H1 (cell line): Measurements from ENCODE around the gene PLEKHH3. TPM values are rescaled to one million over a fixed set of nuclear protein-coding genes. Genes with fewer than 3 reads are reported as not detected.

ENCODE experiments used
- CTCF ChIA-PET: fragments of 300-600 bp; sonication (Branson Sonifier 250); formaldehyde crosslinking; loops from one replicate; lab custom pipeline; 2021; ENCODE audit not compliant: partially characterized antibody; lab: Charles Lee
- POLR2A ChIA-PET: fragments of 300-600 bp; sonication (Branson Sonifier 250); formaldehyde crosslinking; loops from one replicate; lab custom pipeline; 2021; ENCODE audit warnings: inconsistent platforms; ENCODE audit not compliant: partially characterized antibody; lab: Charles Lee
- DNase-seq, 2 experiments: peaks; one replicate each; pipeline versions ENCODE4 v3.0.0 to v3.0.0-alpha.2; 2010 to 2022; ENCODE audit warnings: low spot score in 2 of 2, low read depth in 1 of 2, mixed read lengths in 1 of 2
- FAIRE-seq: peaks from 2 replicates; lab custom pipeline; 2011; peaks lifted over from hg19 to GRCh38; lab: Jason Lieb, UNC
- H2AFZ ChIP-seq: 2 replicates; pipeline ENCODE4 v1.8.1; 2012; ENCODE audit warnings: low read length, inconsistent platforms
- H2AK5ac ChIP-seq: 2 replicates; pipeline ENCODE4 v1.6.1; 2013; ENCODE audit warnings: low read depth, low read length
- H2BK120ac ChIP-seq: replicated peaks from 2 replicates; pipeline ENCODE3; 2013; ENCODE audit warnings: low read depth, low read length, inconsistent platforms
- H2BK12ac ChIP-seq: 2 replicates; pipeline ENCODE4 v1.6.1; 2013; ENCODE audit warnings: low read depth, low read length
- H2BK15ac ChIP-seq: 2 replicates; pipeline ENCODE4 v1.6.1; 2013; ENCODE audit warnings: low read length
- H2BK20ac ChIP-seq: 2 replicates; pipeline ENCODE4 v1.6.1; 2013; ENCODE audit warnings: low read length
- H2BK5ac ChIP-seq: 2 replicates; pipeline ENCODE4 v1.6.1; 2013; ENCODE audit warnings: low read depth, low read length
- H3K14ac ChIP-seq: 2 replicates; pipeline ENCODE4 v1.6.1; 2013; ENCODE audit warnings: inconsistent platforms; ENCODE audit not compliant: insufficient read length
- H3K18ac ChIP-seq: 2 replicates; pipeline ENCODE4 v1.6.1; 2013; ENCODE audit warnings: low read length; ENCODE audit errors: extremely low read depth
- H3K23ac ChIP-seq: 2 replicates; pipeline ENCODE4 v1.6.1; 2013; ENCODE audit warnings: inconsistent platforms; ENCODE audit not compliant: insufficient read length
- H3K23me2 ChIP-seq: 2 replicates; pipeline ENCODE4 v1.6.1; 2013; ENCODE audit warnings: low read depth, low read length
- H3K27ac ChIP-seq: 2 replicates; pipeline ENCODE4 v1.6.1; 2011; ENCODE audit warnings: low read depth, low read length, inconsistent platforms
- H3K27me3 ChIP-seq, 4 experiments: replicated peaks in 1 of 4; 1 replicate in 1 of 4; 2 replicates in 3 of 4; pipeline versions ENCODE4 v1.6.1 to v1.8.1; 2011 to 2013; ENCODE audit warnings: low read length in 3 of 4, mild to moderate bottlenecking in 3 of 4, inconsistent platforms in 2 of 4, mixed read lengths in 2 of 4, moderate library complexity in 1 of 4; ENCODE audit not compliant: control insufficient read depth in 3 of 4, insufficient read depth in 3 of 4; ENCODE audit errors: extremely low read depth in 1 of 4
- H3K36me3 ChIP-seq, 4 experiments: 2 replicates each; pipeline versions ENCODE4 v1.6.1 to v1.8.1; 2011 to 2013; ENCODE audit warnings: mild to moderate bottlenecking in 4 of 4, low read length in 3 of 4, moderate library complexity in 2 of 4, control low read depth in 1 of 4, inconsistent platforms in 1 of 4; ENCODE audit not compliant: insufficient read depth in 4 of 4, control insufficient read depth in 2 of 4
- H3K4ac ChIP-seq: replicated peaks from 2 replicates; pipeline ENCODE3; 2013; ENCODE audit warnings: low read length, low read depth, mixed read lengths, inconsistent platforms; ENCODE audit not compliant: insufficient read length
- H3K4me1 ChIP-seq, 4 experiments: replicated peaks in 1 of 4; 1 replicate in 1 of 4; 2 replicates in 3 of 4; pipeline versions ENCODE4 v1.6.1 to v1.8.1; 2011 to 2013; ENCODE audit warnings: low read length in 3 of 4, inconsistent platforms in 2 of 4, mixed read lengths in 1 of 4; ENCODE audit not compliant: insufficient read depth in 4 of 4, control insufficient read depth in 3 of 4
- H3K4me2 ChIP-seq, 2 experiments: 2 replicates each; pipeline versions ENCODE4 v1.6.1 to v1.8.1; 2011 to 2013; ENCODE audit warnings: low read depth in 2 of 2, low read length in 2 of 2, control low read depth in 1 of 2, inconsistent platforms in 1 of 2, mild to moderate bottlenecking in 1 of 2; ENCODE audit not compliant: insufficient read depth in 1 of 2
- H3K4me3 ChIP-seq, 4 experiments: fragments of 200-600, 300-600 bp in 1 of 4; sonication (generic), shearing (Covaris generic), sonication (Bioruptor Twin) in 1 of 4; 2 replicates each; pipeline versions ENCODE4 v1.5.1 to v1.8.1; 2011 to 2016; ENCODE audit warnings: low read length in 4 of 4, low read depth in 3 of 4, control low read depth in 2 of 4, inconsistent platforms in 2 of 4, mild to moderate bottlenecking in 2 of 4, mixed read lengths in 1 of 4, moderate library complexity in 1 of 4; ENCODE audit not compliant: insufficient read depth in 2 of 4; ENCODE audit errors: extremely low read depth in 1 of 4
- H3K56ac ChIP-seq: replicated peaks from 2 replicates; pipeline ENCODE3; 2013; ENCODE audit warnings: low read depth, mild to moderate bottlenecking, mixed read lengths, low read length, inconsistent platforms; ENCODE audit not compliant: insufficient read length
- H3K79me1 ChIP-seq: 2 replicates; pipeline ENCODE4 v1.6.1; 2013; ENCODE audit warnings: low read depth, low read length, control low read depth
- H3K79me2 ChIP-seq, 2 experiments: 2 replicates each; pipeline versions ENCODE4 v1.6.1 to v1.8.1; 2012 to 2013; ENCODE audit warnings: low read length in 2 of 2, mild to moderate bottlenecking in 2 of 2, inconsistent platforms in 1 of 2; ENCODE audit not compliant: insufficient read depth in 2 of 2, control insufficient read depth in 1 of 2
- H3K9ac ChIP-seq, 4 experiments: replicated peaks in 1 of 4; 1 replicate in 1 of 4; 2 replicates in 3 of 4; pipeline versions ENCODE4 v1.6.1 to v1.8.1; 2011 to 2013; ENCODE audit warnings: low read depth in 3 of 4, low read length in 3 of 4, control low read depth in 2 of 4, mild to moderate bottlenecking in 2 of 4, moderate library complexity in 2 of 4, inconsistent platforms in 1 of 4; ENCODE audit errors: extremely low read depth in 1 of 4
- H3K9me3 ChIP-seq, 2 experiments: 2 replicates each; pipeline versions ENCODE4 v1.6.1 to v1.8.1; 2012 to 2013; ENCODE audit warnings: mild to moderate bottlenecking in 2 of 2, moderate library complexity in 2 of 2, control low read depth in 1 of 2, inconsistent platforms in 1 of 2, low read depth in 1 of 2, low read length in 1 of 2, mixed read lengths in 1 of 2; ENCODE audit not compliant: insufficient read depth in 2 of 2
- H4K20me1 ChIP-seq, 2 experiments: replicated peaks in 1 of 2; 2 replicates each; pipeline versions ENCODE3 to v1.8.1; 2011 to 2013; ENCODE audit warnings: inconsistent platforms in 2 of 2, low read length in 2 of 2, mild to moderate bottlenecking in 1 of 2; ENCODE audit not compliant: insufficient read depth in 2 of 2, control insufficient read depth in 1 of 2
- H4K5ac ChIP-seq: 2 replicates; pipeline ENCODE4 v1.6.1; 2013; ENCODE audit warnings: low read length, low read depth, mixed read lengths, inconsistent platforms; ENCODE audit not compliant: insufficient read length
- H4K8ac ChIP-seq: 2 replicates; pipeline ENCODE4 v1.8.0; 2013; ENCODE audit warnings: mild to moderate bottlenecking, moderate library complexity, low read length, inconsistent platforms; ENCODE audit not compliant: insufficient read depth; ENCODE audit errors: extremely low read depth
- H4K91ac ChIP-seq: replicated peaks from 2 replicates; pipeline ENCODE3; 2013; ENCODE audit warnings: low read length, mixed read lengths, inconsistent platforms; ENCODE audit not compliant: insufficient read length
- EP300 ChIP-seq, 2 experiments: IDR thresholded peaks; 1 replicate in 1 of 2; 2 replicates in 1 of 2; pipeline ENCODE4 v1.6.1; 2011 to 2012; ENCODE audit warnings: low read depth in 2 of 2, low read length in 2 of 2, mild to moderate bottlenecking in 2 of 2, borderline replicate concordance in 1 of 2, inconsistent platforms in 1 of 2, moderate library complexity in 1 of 2
- POLR2A ChIP-seq, 2 experiments: IDR thresholded peaks; 1 replicate in 1 of 2; 2 replicates in 1 of 2; pipeline ENCODE4 v1.6.1; 2011; ENCODE audit warnings: low read depth in 2 of 2, low read length in 2 of 2, mild to moderate bottlenecking in 2 of 2; ENCODE audit errors: control extremely low read depth in 1 of 2
- SP1 ChIP-seq: IDR thresholded peaks from 2 replicates; pipeline ENCODE4 v1.6.1; 2011; ENCODE audit warnings: low read depth, low read length
- WGBS, 2 experiments: shearing (Covaris generic) in 1 of 2; methylation state at CpG; one replicate each; pipeline versions ENCODE4 v1.1.6 to v1.1.7; 2013 to 2015; ENCODE audit warnings: low lambda C conversion rate in 2 of 2, mixed read lengths in 2 of 2, inconsistent platforms in 1 of 2, low coverage in 1 of 2, missing lambda C conversion rate in 1 of 2; ENCODE audit not compliant: insufficient replicate concordance in 2 of 2, insufficient coverage in 1 of 2, insufficient read length in 1 of 2; ENCODE audit errors: extremely low coverage in 1 of 2, missing lambda C conversion rate in 1 of 2; 5-methylcytosine and 5-hydroxymethylcytosine counted together
- polyA plus RNA-seq, 7 experiments: library from polyadenylated mRNA; depleted of rRNA in 3 of 7; stranded (reverse) in 5 of 7; unstranded in 2 of 7; fragments of >200 nt in 5 of 7; fragments of 200-250 nt in 2 of 7; gene quantifications; 1 replicate in 5 of 7; 2 replicates in 1 of 7; 4 replicates in 1 of 7; pipeline versions ENCODE4 v1.2.1 to v1.2.3, GENCODE V29; 2011 to 2013; ENCODE audit warnings: missing spikeins in 2 of 7, mixed read lengths in 2 of 7
- total RNA-seq: library from RNA; stranded (reverse); fragmentation: NEBNext Ultra II Directional; extraction: Animal tissue kit (Norgen Biotek cat#: 25700); gene quantifications from 2 replicates; pipeline ENCODE4 v1.2.1, GENCODE V29; 2021

Gene PLEKHH3
- total and polyA plus RNA-seq, 2 of the 8 experiments (the other 6 are each of a cell fraction or from before 2014, with no cell fraction given): 11.1 to 13.5 TPM

GRCh38 chr17:42684929-42685556, 8.2 kb upstream of the PLEKHH3 start:
- H3K14ac ChIP-seq: no peak overlapping the region
- no peak overlapping the region for H2AK5ac ChIP-seq
- no peak for FAIRE-seq
- peaks cover 0 to 17% (median 16%) of the 10 kb centered on the region in 4 experiments; a peak in 6 of 7 replicates for H3K4me1 ChIP-seq
- POLR2A ChIA-PET: interaction anchor here (0.8 to 1.3 kb wide), 2 partner anchors 9 to 149 kb away, joined by 3 to 4 read pairs; partner anchors contain the start of gene NAGLU
- no peak overlapping the region for H2BK12ac ChIP-seq
- CTCF ChIA-PET: interaction anchor here (0.7 to 3.4 kb wide), 4 partner anchors 11 to 107 kb away, joined by 3 to 15 read pairs (median 4); partner anchors contain the start of gene PSMC3IP
- peaks cover 0 to 4% (median 0%) of the 10 kb centered on the region in 4 experiments; a peak in 2 of 8 replicates for H3K36me3 ChIP-seq
- no peaks in the 10 kb centered on the region for H3K79me2 ChIP-seq
- no peak overlapping the region for H4K91ac ChIP-seq
- TF ChIP-seq POLR2A (IDR thresholded peaks at IDR 0.05; ENCODE audit: control extremely low read depth in 1 of 2, low read depth in 2 of 2, low read length in 2 of 2) (no peak), SP1 (no peak), EP300 (IDR thresholded peaks at IDR 0.05; ENCODE audit: borderline replicate concordance in 1 of 2, low read depth in 2 of 2, low read length in 2 of 2) (no peak)
- TF ChIP-seq, all 59 proteins: peak for 0
- 93% methylated on average over 49 of the region's 50 CpGs; no CpG with 5 or more reads in 1 of the 2 experiments for WGBS, 2 experiments
- H3K4me3 ChIP-seq: no peak overlapping the region
- no peak overlapping the region for H2BK20ac ChIP-seq
- no peak overlapping the region for H3K27ac ChIP-seq
- no peak overlapping the region for H3K23ac ChIP-seq
- no peak overlapping the region for H3K4ac ChIP-seq
- DNase-seq: no peak
- peaks cover 0 to 26% (median 21%) of the 10 kb centered on the region in 4 experiments; a peak in 5 of 7 replicates for H3K27me3 ChIP-seq
- H4K5ac ChIP-seq: no peak overlapping the region
- peaks cover 16% of the 10 kb centered on the region; the same call in 1 of the 2 replicates for H3K23me2 ChIP-seq
- H4K8ac ChIP-seq: no peak overlapping the region; the same call in none of the 2 replicates
- no peak overlapping the region for H2BK15ac ChIP-seq
- no peak overlapping the region for H3K56ac ChIP-seq
- no peaks in the 10 kb centered on the region for H3K79me1 ChIP-seq
- no peak overlapping the region for H3K9ac ChIP-seq
- peaks cover 0 to 5% of the 10 kb centered on the region in 2 experiments for H4K20me1 ChIP-seq
- H2BK120ac ChIP-seq: no peak overlapping the region
- H2BK5ac ChIP-seq: no peak overlapping the region
- H3K4me2 ChIP-seq: no peak overlapping the region
- H3K9me3 ChIP-seq: no peaks in the 10 kb centered on the region
- H3K18ac ChIP-seq: no peak overlapping the region
- no peak overlapping the region for H2AFZ ChIP-seq
